KOPT-K1 (cell line): Measurements from ENCODE around the gene LMBRD2.

Experiments
- H3K27ac ChIP-seq: fragments of 200-600 bp; sonication (generic); 2 replicates; pipeline ENCODE4 v1.5.1; 2016; ENCODE audit warnings: antibody characterized with exemption, mild to moderate bottlenecking, low read depth, low read length; ENCODE audit not compliant: poor library complexity, severe bottlenecking
- H3K36me3 ChIP-seq: fragments of 200-600 bp; sonication (generic); 2 replicates; pipeline ENCODE4 v1.5.1; 2017; ENCODE audit warnings: antibody characterized with exemption, mild to moderate bottlenecking, low read length, moderate library complexity; ENCODE audit not compliant: insufficient read depth
- H3K9me3 ChIP-seq: fragments of 200-600 bp; sonication (generic); 2 replicates; pipeline ENCODE4 v1.5.1; 2017; ENCODE audit warnings: antibody characterized with exemption, low read length, mild to moderate bottlenecking; ENCODE audit not compliant: insufficient read depth, poor library complexity, severe bottlenecking

The LMBRD2 gene

DNA sequence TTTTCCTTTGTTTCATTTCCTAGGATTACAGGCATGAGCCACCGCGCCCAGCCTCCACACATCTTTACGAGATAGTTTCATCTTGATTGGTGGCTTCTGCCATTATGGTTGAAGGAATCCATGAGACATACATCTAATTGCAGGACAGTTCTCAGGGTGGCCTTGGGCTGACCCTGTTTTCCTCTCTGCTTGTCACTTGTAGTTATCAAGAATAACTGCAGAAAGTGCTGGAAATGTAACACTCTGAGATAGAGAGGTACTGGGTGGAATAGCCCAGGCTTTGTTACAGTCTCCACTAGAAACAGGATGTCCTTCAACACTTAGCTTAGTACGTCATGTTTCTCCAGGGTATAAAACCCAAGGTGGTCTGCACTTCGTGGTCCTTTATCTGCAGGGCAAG, 95.7 kb downstream of the LMBRD2 start:
- Histone ChIP-seq H3K9me3 (no peaks in the 10 kb centered on the region), H3K36me3 (no peaks in the 10 kb centered on the region)

DNA sequence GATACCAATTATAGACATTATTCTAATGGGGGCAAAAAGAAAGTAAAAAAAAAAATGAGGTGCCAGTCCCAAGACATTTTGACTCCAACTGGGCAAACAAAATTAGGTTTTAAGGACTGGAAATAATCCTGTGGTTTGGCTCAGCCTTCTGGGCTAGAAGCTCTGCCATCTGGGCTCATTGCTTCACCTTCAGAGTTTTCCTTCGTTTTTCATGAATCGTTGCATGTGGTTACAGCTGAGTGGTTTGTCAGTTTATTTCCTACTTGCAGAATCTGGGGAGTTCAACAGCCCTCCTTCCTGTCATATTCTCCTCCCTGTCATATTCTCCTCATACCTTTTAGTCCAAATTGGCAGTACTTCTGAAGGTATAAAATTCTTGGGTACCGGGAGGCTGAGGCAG, 97.0 kb downstream of the LMBRD2 start:
- Histone ChIP-seq H3K9me3 (no peaks in the 10 kb centered on the region), H3K27ac (peak overlapping the region; percentile 67), H3K36me3 (no peaks in the 10 kb centered on the region)

More for the DNA sequence above, 95.7 kb downstream of the LMBRD2 start:
- peak overlapping the region; percentile 67 for H3K27ac ChIP-seq

DNA sequence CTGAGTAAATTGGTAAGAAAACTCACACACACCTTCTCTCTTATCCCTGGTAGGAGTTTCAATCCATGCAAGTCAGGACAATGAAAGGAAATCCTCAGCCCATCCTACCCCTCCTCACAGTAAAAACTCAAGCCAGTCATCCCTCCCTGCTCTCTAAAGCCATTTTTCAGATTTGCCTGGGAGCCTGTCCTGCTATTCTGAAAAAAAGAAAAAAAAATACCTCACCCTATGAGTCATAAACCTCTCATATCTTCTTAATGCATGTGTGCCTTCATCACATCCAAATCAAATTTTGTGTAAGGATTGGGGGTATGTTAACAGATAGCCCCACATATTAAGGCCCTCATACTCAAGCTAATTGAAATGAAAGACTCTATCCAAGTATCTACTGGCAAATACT, 99.1 kb downstream of the LMBRD2 start:
- Histone ChIP-seq H3K9me3 (no peaks in the 10 kb centered on the region), H3K36me3 (no peaks in the 10 kb centered on the region), H3K27ac (no peak overlapping the region)

GRCh38 chr5:36049949-36050348, 101.7 kb downstream of the LMBRD2 start:
- no peaks in the 10 kb centered on the region for H3K36me3 ChIP-seq
- H3K27ac ChIP-seq, result no peak overlapping the region

More at GRCh38 chr5:36049949-36050348, 101.7 kb downstream of the LMBRD2 start:
- H3K9me3 ChIP-seq, result no peaks in the 10 kb centered on the region
